Mucosa of stomach (tissue), 1 donor: Measurements from ENCODE around the gene OXGR1.

Experiments used
- H3K27me3 ChIP-seq: one replicate; pipeline ENCODE4 v1.7.0; 2013; ENCODE audit warnings: mild to moderate bottlenecking, low read length; ENCODE audit not compliant: control insufficient read depth, insufficient read depth
- H3K36me3 ChIP-seq: one replicate; pipeline ENCODE4 v1.7.0; 2013; ENCODE audit warnings: low read length; ENCODE audit not compliant: control insufficient read depth, insufficient read depth
- H3K4me1 ChIP-seq: one replicate; pipeline ENCODE4 v1.7.0; 2013; ENCODE audit warnings: mild to moderate bottlenecking, low read length; ENCODE audit not compliant: control insufficient read depth, insufficient read depth
- H3K4me3 ChIP-seq: one replicate; pipeline ENCODE4 v1.7.0; 2013; ENCODE audit warnings: low read length
- H3K9ac ChIP-seq: one replicate; pipeline ENCODE4 v1.7.0; 2013; ENCODE audit warnings: mild to moderate bottlenecking, low read length, moderate library complexity
- H3K9me3 ChIP-seq: one replicate; pipeline ENCODE4 v1.7.0; 2013; ENCODE audit warnings: mild to moderate bottlenecking, low read length, moderate library complexity; ENCODE audit not compliant: control insufficient read depth
- donor health status: Pancreatic carcinoma.

Gene OXGR1

DNA sequence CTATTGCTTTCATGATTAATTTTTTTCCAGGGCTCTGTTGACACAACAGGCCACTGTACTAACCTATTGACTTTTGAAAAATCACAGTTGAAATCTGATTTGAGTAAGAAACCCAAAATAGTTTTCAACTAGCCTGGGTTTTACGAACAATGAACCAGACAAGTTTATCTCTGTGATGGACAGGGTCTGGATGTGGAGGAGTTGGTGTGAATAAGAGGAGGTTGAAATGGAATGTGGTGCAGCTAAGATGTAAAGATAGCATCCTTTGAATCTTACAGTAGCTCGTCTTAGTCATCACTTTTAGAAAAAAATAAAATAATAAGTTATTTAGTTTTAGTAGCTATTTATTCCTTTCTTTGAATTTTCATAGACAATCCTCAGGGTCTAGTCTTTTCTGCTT is 8.3 kb upstream of the OXGR1 start:
- Histone ChIP-seq H3K36me3 (no peaks in the 10 kb centered on the region), H3K9me3 (no peaks in the 10 kb centered on the region), H3K9ac (no peak overlapping the region), H3K4me3 (no peak overlapping the region), H3K4me1 (no peaks in the 10 kb centered on the region), H3K27me3 (peaks cover 5% of the 10 kb centered on the region)

DNA sequence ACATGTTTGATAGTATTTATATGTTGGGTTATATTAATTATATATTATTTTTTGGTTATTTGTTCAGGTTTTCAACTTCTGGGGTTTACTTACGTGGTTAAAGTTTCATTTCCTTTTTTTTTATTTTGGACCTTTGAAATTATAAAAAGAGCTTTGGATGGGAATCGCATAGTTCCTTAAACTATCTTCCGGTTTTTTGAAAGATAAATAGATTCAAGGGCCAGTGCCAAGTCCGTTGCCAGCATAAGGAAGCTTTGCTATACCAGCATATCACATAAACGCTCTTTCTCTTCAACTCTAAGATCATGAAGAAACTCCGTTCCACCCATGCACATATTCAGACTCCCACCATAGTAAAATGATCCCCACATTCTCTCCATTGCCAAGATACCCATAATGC is 7.4 kb upstream of the OXGR1 start:
- Histone ChIP-seq H3K36me3 (no peaks in the 10 kb centered on the region), H3K4me3 (no peak overlapping the region), H3K27me3 (peaks cover 5% of the 10 kb centered on the region), H3K9ac (no peak overlapping the region), H3K9me3 (no peaks in the 10 kb centered on the region), H3K4me1 (no peaks in the 10 kb centered on the region)

DNA sequence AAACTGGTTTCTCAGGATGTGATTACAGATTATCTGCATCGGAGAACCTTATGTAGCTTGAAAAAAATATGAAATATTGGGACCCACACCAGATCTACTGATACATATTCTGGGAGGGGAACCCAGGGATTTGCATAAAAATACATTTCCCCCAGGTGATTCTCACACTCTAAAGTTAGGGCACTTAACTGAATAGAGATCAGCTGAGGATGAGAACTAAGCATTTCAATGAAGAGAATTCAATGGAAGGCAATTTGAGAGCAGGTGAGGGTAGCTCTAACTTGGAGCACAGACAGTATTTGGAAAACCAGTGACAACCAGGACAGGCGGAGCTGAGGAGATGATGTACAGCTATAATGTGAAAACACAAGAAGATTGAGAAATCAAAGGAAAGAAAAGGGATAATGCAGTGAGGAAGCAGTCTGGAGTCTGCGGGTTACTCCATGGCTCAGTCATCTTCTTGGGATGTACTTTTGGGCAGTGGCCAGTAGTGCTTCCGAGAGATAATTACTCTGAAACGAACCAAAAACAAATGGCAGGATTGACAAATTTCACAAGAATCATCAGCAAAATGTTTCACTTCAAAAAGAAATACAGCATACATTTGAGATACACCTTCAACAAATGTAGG is 6.1 kb upstream of the OXGR1 start:
- H3K36me3 ChIP-seq, result no peaks in the 10 kb centered on the region
- H3K27me3 ChIP-seq, result peaks cover 7% of the 10 kb centered on the region
- H3K9me3 ChIP-seq, result no peaks in the 10 kb centered on the region
- H3K4me1 ChIP-seq, result no peaks in the 10 kb centered on the region
- no peak overlapping the region for H3K9ac ChIP-seq
- H3K4me3 ChIP-seq, result no peak overlapping the region

DNA sequence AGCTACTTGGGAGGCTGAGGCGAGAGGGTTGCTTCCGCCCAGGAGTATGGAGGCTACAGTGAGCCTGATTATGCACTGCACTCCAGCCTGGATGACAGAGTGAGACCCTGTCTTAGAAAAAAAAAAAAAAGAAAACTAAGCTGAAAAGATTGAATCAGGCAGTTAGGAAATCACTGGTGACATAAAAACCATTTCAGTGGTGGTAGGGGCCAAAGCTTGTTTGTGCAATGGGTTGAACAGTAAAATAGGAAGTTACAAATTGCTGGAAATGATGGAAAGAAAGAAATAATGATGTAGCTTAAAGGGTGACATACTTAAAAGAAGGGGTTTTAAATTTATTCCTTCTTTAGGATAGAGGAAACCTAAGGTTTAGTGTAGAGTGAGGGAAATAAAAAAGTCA is 4.8 kb upstream of the OXGR1 start:
- Histone ChIP-seq H3K4me1 (no peaks in the 10 kb centered on the region), H3K9me3 (no peaks in the 10 kb centered on the region), H3K9ac (no peak overlapping the region), H3K4me3 (no peak overlapping the region), H3K36me3 (no peaks in the 10 kb centered on the region), H3K27me3 (peaks cover 19% of the 10 kb centered on the region)

DNA sequence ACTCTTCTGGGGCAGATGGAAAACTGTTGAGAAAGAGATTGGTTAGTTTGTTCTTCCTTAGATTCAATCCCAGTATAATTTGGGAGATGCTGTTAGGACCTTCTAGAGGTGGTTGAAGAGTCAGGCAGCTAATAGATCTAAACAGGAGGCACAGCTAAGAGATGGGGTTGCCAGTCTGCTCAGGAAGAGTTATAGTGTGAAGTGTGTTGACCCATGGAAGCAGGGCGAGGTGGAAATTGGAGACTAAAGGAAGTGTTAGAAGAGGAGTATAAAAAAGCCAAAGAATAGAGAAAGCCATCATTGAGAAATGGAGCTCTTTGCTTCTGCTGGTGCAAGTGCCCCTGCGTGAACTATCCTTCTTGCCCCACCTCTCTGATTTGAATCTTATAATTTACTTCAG is 3.8 kb upstream of the OXGR1 start:
- Histone ChIP-seq H3K4me1 (no peaks in the 10 kb centered on the region), H3K36me3 (no peaks in the 10 kb centered on the region)

DNA sequence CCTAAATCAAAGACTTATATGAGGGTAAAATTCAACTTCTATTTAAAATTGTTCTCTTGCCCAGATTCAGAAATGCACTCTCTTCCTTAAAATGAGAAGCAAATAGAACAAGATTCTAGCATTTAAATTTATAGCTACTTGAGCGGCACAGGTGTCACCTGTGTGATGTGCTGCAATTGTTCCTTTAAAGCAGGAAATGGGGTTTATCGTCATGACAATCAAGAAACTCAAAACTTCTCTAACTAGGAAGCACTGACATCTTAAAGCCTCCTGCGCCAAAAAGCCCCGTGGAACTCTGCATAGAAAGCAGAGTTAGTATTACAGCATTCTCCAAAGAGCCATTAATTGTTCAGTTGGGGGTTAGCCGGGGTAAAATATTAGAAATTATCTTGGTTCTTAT is 2.6 kb upstream of the OXGR1 start:
- Histone ChIP-seq H3K4me1 (no peaks in the 10 kb centered on the region), H3K27me3 (peaks cover 31% of the 10 kb centered on the region), H3K9ac (no peak overlapping the region), H3K9me3 (no peaks in the 10 kb centered on the region), H3K36me3 (no peaks in the 10 kb centered on the region), H3K4me3 (no peak overlapping the region)

More for the DNA sequence above, 3.8 kb upstream of the OXGR1 start:
- Histone ChIP-seq H3K4me3 (no peak overlapping the region), H3K9me3 (no peaks in the 10 kb centered on the region), H3K9ac (no peak overlapping the region), H3K27me3 (peaks cover 27% of the 10 kb centered on the region)

DNA sequence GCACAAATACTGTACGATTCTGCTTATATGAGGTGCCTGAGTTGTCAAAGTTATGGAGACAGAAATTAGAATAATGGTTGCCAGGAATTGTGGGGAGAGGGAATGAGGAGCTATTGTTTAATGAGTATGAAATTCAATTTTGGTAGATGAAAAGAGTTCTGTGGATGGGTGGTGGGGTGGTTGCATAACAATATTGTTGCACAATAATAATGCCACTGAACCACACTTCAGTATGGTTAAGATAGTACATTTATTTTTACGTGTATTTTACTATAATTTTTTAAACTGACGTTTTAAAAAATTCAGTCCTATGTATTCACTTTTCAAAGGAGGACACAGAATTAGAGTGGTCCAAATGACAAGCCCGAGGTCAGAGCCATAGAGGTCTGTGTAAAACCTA is 1.8 kb upstream of the OXGR1 start:
- no peaks in the 10 kb centered on the region for H3K36me3 ChIP-seq
- no peaks in the 10 kb centered on the region for H3K9me3 ChIP-seq
- no peak overlapping the region for H3K4me3 ChIP-seq
- H3K27me3 ChIP-seq, result peaks cover 30% of the 10 kb centered on the region
- H3K9ac ChIP-seq, result no peak overlapping the region
- no peaks in the 10 kb centered on the region for H3K4me1 ChIP-seq

DNA sequence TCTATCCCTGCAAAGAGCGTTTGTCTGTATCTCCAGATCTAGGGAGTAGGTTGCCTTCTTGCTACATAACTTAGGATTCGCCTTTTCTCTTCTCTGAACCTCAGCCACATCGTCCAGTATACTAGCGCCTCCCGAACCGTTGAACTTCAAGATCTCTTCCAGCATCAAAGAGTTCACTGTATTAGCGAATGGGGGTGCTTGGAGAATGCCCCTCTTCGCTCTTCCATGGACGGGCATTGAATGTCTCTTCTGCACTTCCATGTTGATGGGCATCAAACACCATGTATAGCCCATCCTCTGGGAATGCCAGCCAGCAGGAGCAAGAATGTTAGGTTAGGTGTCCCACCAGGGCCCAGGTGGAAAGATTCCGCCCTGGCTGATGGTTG is 575 bp upstream of the OXGR1 start:
- no peaks in the 10 kb centered on the region for H3K9me3 ChIP-seq
- no peaks in the 10 kb centered on the region for H3K36me3 ChIP-seq
- H3K9ac ChIP-seq, result no peak overlapping the region
- H3K4me1 ChIP-seq, result no peaks in the 10 kb centered on the region
- peaks cover 30% of the 10 kb centered on the region for H3K27me3 ChIP-seq
- H3K4me3 ChIP-seq, result no peak overlapping the region

DNA sequence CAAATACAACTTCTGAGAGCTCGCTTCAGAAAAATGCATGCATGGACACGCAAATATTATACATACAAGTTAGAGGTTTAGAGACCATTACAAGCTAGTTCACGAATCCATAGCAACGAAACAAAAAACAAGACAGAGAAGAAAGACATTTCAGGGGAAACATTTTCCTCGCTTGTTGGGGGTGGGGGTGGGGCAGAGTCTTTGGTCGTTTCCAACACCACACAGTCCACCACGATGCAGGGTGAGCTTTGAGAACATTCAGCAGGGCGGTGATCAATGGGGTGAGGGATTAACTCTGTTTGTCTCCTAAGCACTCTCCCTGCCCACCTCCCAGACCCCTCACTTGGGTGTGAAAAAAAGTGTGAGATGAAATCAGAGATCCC is 651 bp downstream of the OXGR1 start:
- Histone ChIP-seq H3K27me3 (peaks cover 30% of the 10 kb centered on the region), H3K9ac (no peak overlapping the region), H3K9me3 (no peaks in the 10 kb centered on the region), H3K4me1 (no peaks in the 10 kb centered on the region), H3K36me3 (no peaks in the 10 kb centered on the region), H3K4me3 (no peak overlapping the region)

DNA sequence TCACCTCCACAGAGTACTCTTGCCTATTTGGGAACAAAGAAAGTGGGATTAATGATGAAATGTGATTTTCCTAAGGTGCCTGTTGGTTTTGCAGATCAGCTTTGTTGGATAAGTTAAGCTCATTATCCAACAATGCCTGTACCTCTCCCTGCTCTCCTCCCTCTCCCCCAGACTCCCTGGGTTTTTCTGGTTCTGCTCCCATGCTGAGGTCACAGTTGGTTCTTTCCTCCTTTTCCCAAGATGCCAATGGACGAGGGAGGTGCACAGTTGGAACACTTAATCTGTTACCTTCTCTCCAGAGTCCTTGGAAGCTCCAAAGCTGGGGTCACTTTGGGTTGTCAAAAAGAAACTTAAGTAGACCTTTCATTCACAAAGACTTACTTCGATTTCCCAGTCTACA is 1.6 kb downstream of the OXGR1 start:
- Histone ChIP-seq H3K9ac (no peak overlapping the region), H3K27me3 (peaks cover 30% of the 10 kb centered on the region), H3K9me3 (no peaks in the 10 kb centered on the region), H3K4me1 (no peaks in the 10 kb centered on the region), H3K36me3 (no peaks in the 10 kb centered on the region), H3K4me3 (no peak overlapping the region)

DNA sequence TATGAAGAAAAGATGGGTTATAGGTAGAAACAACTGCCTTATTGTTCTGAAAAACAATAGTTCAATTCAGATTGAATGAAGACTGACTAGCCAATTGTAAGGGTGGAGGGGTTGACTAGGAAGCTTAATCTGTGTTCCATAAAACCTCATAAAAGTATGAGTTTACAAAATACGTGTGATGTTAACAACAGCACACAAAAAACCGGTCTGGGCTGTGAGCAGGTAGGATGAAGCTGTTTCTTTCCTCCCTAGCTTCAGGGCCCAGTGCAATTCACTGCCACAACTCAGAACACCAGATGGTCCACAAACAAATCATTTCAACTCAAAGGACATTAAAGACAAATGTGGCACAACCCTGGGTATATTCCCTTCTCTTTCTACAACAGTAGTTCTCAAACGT is 3.2 kb downstream of the OXGR1 start:
- H3K9me3 ChIP-seq, result no peaks in the 10 kb centered on the region
- no peaks in the 10 kb centered on the region for H3K36me3 ChIP-seq
- H3K4me3 ChIP-seq, result no peak overlapping the region
- H3K4me1 ChIP-seq, result no peaks in the 10 kb centered on the region
- H3K9ac ChIP-seq, result no peak overlapping the region
- peaks cover 30% of the 10 kb centered on the region for H3K27me3 ChIP-seq

DNA sequence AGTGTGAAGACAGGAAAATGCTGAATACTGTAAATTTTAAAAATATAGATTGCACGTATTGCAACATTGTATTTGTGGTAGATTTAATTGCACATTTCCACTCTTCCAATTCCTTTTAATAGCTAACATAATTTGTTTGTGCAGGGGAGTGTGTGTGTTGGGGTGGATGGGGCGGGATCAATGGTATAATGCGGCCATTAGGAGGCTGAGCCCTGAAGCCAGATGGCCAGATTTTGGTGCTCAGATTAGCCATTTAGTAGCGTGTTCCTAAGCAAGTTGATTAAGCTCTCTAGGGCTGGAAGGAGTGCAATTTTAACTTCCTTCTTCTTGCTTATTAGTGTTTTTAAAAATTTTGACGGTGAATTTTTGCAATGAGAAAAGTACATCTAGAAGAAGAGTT is 5.8 kb downstream of the OXGR1 start:
- Histone ChIP-seq H3K4me3 (no peak overlapping the region), H3K9ac (no peak overlapping the region), H3K4me1 (no peaks in the 10 kb centered on the region), H3K36me3 (no peaks in the 10 kb centered on the region), H3K27me3 (peaks cover 9% of the 10 kb centered on the region), H3K9me3 (no peaks in the 10 kb centered on the region)

DNA sequence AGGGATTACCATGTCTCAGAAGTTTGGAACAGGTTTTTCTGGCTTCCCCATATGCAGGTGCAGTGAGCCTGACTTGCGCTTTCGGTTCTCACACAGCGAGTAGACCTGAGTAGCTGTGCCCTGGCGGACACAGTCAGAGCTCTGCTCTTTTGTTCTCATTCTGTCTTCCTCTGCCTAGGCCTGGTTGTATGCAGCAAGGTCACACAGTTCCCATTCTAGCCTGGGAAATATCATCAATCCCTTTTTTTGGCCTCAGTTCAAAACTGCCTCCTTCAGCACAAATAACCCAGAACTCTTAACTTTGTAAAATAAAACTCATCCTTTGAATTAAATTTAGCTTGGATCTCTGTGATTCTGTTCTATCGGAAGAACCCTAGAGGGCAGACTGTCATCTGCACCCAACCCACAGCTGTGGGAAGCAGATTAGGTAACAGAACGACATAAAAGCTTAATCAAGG is 10.2 kb downstream of the OXGR1 start:
- no peak overlapping the region for H3K9ac ChIP-seq

More for the DNA sequence above, 10.2 kb downstream of the OXGR1 start:
- no peaks in the 10 kb centered on the region for H3K27me3 ChIP-seq
- H3K4me3 ChIP-seq, result no peak overlapping the region
- no peaks in the 10 kb centered on the region for H3K9me3 ChIP-seq
- H3K36me3 ChIP-seq, result no peaks in the 10 kb centered on the region
- H3K4me1 ChIP-seq, result no peaks in the 10 kb centered on the region
